NCI-H2171 (cell line): Measurements from ENCODE around the gene COL18A1.

Experiments used
- DNase-seq: peaks from one replicate; lab custom pipeline; 2025; lab: John Stamatoyannopoulos, UW

Gene COL18A1

DNA sequence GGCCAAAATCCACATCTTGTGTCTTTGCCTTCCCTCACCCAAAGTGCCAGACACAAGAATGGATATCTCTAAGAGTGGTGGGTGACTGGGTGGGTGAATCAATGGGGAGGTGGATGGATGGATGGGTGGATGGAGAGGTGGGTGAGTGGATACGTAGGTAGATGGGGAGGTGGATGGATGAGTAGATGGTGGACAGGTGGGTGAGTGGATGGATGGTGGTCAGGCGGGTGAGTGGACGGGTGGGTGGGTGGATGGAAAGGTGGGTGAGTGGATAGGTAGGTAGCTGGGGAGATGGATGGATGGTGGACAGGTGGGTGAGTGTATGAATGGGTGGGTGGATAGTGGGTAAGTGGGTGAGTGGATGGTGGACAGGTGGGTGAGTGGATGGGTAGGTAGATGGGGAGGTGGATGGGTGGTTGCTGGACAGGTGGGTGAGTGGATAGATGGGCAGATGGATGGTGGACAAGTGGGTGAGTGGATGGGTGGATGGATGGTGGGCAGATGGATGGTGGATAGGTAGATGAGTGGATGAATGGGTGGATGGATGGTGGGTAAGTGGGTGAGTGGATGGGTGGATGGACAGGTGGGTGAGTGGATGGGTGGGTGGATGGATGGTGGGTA lies 103.0 kb downstream of the COL18A1 start:
- no peak for DNase-seq

DNA sequence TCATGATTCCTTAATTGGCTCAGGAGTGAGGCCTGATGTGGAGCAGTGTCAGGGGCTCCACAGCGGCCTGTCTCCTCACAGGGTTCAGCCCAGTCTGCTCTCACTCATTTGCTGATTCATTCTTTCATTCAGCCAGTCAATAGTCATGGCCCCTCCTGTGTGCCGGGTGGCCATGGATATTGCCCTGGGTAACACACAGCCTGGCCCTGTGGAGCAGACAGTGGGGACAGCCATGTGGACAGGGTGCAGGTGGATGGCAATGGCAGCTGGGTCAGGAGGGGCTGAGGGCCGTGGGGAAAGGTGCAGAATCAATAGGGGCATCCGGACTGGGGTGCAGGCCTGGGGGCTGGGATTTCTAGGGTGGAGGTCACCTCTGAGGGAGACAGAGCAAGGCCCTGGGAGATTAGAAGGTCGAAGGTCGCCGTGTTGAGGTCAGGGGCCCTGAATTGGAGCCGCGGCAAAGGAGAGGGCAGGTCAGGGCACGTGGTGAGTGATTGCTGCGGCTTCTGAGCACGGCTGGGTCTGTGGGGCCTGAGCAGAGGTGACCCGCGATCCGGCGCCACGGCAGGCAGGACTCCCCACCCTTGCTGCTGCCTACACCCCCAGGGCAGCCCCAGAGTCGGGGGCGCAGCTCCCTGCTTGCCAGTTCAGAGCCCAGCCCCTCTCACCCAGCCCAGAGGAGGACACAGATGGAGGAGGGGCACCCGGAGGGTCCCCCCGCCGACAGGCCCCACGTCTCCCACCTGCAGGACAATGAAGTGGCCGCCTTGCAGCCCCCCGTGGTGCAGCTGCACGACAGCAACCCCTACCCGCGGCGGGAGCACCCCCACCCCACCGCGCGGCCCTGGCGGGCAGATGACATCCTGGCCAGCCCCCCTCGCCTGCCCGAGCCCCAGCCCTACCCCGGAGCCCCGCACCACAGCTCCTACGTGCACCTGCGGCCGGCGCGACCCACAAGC lies 103.9 kb downstream of the COL18A1 start:
- DNase-seq: no peak

DNA sequence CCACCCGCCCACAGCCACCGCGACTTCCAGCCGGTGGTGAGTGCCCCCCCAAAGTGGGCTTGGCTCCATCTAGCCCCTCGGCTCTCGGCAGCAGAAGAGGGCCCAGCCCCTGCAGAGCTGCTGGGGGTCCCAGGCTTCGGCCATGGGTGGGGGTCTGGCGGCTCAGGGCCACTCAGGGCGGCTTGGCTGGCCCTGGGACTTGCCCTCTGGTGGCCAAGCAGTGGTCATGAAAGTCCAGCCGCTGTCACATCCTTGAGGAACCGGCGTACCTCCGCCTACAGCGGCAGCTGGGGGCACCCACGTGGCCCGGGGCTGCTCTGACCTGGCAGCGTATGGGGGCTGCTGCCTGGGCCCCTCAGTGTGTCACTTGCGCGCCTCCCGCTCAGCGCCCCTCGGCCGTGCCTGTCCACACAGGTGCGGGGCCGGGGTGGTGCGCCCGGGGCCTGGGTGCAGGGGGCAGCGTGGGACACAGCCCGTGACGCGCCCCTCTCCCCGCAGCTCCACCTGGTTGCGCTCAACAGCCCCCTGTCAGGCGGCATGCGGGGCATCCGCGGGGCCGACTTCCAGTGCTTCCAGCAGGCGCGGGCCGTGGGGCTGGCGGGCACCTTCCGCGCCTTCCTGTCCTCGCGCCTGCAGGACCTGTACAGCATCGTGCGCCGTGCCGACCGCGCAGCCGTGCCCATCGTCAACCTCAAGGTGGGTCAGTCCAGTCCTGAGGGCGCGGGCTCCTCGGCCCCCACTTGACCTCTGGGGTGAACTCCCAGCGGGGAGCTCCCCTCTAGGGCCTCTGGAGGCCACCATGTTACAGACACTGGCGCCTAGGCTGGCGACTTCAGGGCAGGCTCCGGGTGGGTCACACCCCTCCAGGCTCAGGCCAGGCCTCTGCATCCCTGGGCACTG lies 104.9 kb downstream of the COL18A1 start:
- no peak for DNase-seq

DNA sequence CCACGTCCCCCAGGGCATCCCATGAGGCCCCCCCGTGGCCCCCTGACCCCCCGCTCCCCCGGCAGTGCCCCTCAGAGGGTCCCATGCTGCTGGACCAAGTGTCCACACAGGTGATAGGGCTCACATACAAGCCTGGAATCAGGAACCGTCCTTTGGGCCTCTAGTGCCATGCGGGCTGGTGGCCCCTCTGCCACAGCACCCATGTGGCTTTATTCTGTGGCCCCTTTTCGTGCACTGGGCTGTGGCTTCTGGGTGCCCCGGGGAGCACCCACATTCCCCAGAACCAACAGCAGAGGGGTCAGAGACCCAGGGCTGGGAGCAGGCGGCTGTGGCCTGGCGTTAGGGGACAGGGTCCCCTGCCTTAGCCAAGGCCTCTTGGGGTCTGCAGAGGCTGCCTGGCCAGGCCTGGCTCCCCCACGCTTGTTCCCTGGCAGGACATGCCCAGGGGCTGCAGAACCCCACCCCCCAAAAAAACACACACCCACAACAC lies 105.5 kb downstream of the COL18A1 start:
- DNase-seq: no peak

GRCh38 chr21:45511007-45511406 lies 106.0 kb downstream of the COL18A1 start:
- no peak for DNase-seq

GRCh38 chr21:45511661-45512431 lies 106.9 kb downstream of the COL18A1 start:
- no peak for DNase-seq

GRCh38 chr21:45512626-45513002 lies 107.6 kb downstream of the COL18A1 start:
- no peak for DNase-seq

- DNase-seq: no peak
These were observed 108.2 kb downstream of the COL18A1 start for GRCh38 chr21:45513003-45513717.

- DNase-seq: no peak
These were observed 108.9 kb downstream of the COL18A1 start for GRCh38 chr21:45513741-45514310.

- DNase-seq: no peak
These were observed 109.5 kb downstream of the COL18A1 start for GRCh38 chr21:45514311-45515021.

DNA sequence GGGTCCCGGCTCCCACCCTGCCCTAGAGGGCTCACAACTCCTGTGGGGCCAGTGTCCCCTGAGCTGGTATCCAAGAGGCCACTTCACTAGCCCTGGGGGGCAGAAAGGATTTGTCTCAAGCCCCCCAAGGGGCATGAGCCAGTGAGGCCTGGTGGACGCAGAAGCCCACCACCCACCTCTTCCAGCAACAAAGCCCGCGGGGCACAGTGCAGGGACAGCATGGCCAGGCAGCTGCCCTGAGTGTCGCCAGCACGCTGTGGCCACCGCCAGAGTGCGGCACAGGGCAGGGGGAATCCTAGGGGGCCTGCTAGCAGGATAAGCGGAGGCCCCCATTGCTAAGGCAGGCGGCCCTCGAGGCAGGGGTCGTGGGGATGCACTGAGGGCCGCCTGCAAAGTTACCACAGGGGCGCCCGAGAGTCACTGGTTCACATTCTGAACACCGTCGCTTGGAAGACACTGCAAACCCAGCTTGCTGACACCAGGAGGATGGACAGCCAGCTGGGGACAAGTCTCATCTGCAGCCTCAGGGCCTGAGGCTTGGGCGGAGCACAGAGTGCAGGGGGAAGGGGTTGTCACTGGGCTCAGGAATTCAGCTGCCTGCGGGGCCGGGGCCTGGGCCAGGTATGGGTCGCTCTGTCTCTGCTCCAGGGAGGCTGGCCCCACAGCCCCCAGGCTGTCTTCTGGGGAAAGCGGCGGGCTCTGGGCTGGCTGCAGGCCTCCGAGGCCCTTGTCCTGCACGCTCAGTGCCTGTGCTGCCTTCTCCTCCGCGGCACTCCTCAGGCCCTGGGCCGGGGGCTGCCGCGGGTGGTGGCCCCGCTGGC lies 110.5 kb downstream of the COL18A1 start:
- DNase-seq: no peak

DNA sequence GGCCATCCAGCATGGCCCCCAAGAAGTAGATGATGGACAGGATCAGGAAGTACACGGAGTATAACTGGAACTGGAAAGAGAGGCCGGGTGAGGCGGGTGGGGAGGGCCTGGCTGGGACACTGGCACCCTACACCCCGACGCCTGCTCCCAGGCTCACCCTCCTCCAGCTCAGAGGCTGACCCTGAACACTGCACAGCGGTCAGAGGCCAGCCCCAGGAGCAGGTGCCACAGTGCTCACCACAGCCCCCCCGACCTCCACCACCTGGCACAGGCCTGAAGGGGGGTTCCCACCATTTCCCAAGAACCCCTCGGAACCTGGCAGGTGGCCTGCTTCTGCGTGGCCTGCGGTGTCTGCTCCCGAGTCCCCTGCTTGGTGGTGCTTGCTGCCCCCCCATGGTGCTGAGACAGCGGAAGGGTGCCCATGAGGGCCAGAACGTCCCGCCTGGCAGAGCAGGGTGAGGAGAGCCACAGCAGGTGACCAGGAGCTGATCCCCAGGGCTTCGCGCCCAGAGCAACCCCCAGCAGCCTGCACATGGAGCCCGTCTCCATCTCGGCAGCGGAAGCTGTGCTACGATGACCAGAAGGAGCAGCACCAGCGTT lies 111.2 kb downstream of the COL18A1 start:
- no peak for DNase-seq

- DNase-seq: no peak
These were observed 111.7 kb downstream of the COL18A1 start for GRCh38 chr21:45516671-45517151.

GRCh38 chr21:45517249-45518065 lies 112.5 kb downstream of the COL18A1 start:
- no peak for DNase-seq

GRCh38 chr21:45518742-45519141 lies 113.8 kb downstream of the COL18A1 start:
- no peak for DNase-seq

DNA sequence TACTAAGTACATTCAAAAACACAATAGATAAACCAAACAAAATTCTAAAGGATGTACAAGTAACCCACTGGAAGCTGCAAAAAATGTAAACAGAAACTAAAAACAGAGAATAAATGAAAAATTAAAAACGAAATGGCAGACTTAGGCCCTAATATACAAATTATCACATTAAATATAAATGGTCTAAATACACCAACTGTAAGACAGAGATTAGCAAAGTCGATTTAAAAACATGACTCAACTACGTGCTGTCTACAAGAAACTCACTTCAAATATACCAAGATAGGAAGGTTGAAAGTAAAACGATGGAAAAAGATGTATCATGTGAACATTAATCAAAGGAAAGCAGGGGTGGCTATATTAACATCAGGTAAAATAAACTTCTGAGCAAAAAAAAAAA lies 114.2 kb downstream of the COL18A1 start:
- no peak for DNase-seq

DNA sequence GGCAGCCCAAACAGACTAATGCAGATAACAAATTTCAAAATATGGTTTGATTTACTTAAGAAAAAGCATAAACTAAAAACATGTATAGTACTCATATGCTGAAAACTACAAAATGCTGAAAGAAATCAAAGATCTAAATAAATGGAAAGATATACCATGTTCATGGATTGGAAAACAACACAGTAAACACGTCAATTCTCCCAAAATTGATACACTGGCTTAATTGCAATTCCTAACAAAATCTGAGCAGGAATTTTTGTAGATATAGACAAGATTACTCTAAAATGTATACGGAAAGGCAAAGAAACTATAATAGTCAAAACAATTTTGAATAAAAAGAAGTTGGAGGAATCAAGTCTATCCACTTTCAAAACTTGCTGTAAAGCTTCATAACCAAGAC lies 116.3 kb downstream of the COL18A1 start:
- DNase-seq: no peak
